LNCaP clone FGC (cell line): ENCODE data around the gene ZDHHC6.
A peak's percentile ranks its signal among the peaks of the same experiment; 100 is the strongest.
"Not testable (repeated sequence)": the region's sequence is repeated elsewhere in the genome, so short reads cannot be mapped to it uniquely, and the experiment has no call there.

Experiments
- DNase-seq: peaks from one replicate; pipeline ENCODE4 v3.0.0-alpha.2; 2011; ENCODE audit warnings: low read depth
- H3K4me3 ChIP-seq: 2 replicates; pipeline ENCODE4 v1.5.1; 2011; ENCODE audit warnings: mild to moderate bottlenecking, low read depth, low read length, control low read depth
- TF ChIP-seq, protein P1 (sequence below): IDR thresholded peaks from 2 replicates; pipeline ENCODE4 v1.5.1; 2012; ENCODE audit warnings: mild to moderate bottlenecking; ENCODE audit not compliant: control insufficient read depth, insufficient read depth; ENCODE audit errors: extremely low read depth

Gene ZDHHC6

DNA sequence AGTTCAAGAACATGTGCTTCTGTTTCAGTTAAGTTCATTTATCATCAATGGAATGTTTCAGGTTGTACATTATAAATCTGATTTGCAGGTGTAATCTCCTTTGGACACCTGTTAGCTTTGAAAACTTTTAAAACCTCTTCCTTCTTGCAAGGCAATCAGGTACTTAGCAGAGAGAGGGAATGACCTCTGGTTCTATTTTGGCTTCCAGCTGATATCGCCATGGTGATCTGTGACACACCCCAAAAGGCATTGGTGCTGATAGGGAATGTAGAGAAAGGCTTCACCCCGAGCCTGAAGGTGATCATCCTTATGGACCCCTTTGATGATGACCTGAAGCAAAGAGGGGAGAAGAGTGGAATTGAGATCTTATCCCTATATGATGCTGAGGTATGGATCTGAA, 37.4 kb downstream of the ZDHHC6 start:
- no peak overlapping the region for H3K4me3 ChIP-seq
- DNase-seq, result no peak
- TF ChIP-seq, protein P1, sequence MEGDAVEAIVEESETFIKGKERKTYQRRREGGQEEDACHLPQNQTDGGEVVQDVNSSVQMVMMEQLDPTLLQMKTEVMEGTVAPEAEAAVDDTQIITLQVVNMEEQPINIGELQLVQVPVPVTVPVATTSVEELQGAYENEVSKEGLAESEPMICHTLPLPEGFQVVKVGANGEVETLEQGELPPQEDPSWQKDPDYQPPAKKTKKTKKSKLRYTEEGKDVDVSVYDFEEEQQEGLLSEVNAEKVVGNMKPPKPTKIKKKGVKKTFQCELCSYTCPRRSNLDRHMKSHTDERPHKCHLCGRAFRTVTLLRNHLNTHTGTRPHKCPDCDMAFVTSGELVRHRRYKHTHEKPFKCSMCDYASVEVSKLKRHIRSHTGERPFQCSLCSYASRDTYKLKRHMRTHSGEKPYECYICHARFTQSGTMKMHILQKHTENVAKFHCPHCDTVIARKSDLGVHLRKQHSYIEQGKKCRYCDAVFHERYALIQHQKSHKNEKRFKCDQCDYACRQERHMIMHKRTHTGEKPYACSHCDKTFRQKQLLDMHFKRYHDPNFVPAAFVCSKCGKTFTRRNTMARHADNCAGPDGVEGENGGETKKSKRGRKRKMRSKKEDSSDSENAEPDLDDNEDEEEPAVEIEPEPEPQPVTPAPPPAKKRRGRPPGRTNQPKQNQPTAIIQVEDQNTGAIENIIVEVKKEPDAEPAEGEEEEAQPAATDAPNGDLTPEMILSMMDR, result no peak

DNA sequence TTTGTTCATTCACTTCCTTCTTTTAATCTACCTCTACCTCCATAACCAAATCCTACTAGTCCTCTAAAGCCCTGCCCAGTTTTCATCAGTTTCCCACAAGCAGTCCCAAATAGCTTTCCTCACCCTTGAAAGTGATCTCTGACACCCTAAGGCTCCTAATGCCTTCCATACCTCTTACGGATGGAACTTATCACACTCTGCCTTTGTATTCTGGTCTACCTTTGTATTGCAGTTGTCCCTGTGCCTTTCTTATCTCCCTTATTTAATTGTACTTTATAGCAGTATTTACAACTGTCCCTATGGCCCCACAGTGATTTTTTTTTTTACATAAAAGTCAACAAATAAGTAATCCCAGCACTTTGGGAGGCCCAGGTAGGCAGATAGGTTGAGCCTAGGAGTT, 39.0 kb downstream of the ZDHHC6 start:
- TF ChIP-seq, protein P1, result no peak
- H3K4me3 ChIP-seq, result no peak overlapping the region
- no peak for DNase-seq

DNA sequence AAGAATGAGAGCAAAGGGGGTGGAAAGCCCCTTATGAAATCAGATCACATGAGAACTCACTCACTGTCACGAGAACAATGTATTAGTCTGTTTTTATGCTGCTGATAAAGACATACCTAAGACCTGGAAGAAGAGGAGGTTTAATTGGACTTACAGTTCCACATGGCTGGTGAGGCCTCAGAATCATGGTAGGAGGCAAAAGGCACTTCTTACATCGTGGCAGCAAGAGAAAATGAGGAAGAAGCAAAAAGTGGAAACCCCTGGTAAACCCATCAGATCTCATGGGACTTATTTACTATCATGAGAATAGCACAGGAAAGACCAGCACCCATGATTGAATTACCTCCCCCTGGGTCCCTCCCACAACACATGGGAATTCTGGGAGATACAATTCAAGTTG, 39.9 kb downstream of the ZDHHC6 start:
- not testable (repeated sequence) for H3K4me3 ChIP-seq, DNase-seq

DNA sequence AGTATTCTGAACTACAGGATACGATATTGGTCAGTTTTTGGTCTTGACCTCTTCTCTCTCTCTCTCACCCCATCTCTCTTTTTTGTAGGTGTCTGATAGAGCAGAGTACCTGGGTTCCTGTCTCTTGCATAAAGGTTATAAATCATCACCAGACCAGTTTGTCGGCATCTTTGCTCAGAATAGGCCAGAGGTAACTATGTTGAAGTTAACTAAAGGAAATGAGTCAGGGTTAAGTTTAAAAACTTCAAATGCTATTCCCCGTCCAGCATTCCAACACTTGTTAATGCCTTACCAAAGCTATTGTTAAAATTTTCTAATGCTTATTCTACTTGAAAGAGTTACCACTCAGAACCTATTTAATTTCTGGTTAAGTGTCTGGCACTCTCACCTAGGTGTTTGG, 42.1 kb downstream of the ZDHHC6 start:
- H3K4me3 ChIP-seq, result no peak overlapping the region
- TF ChIP-seq, protein P1, result no peak

DNA sequence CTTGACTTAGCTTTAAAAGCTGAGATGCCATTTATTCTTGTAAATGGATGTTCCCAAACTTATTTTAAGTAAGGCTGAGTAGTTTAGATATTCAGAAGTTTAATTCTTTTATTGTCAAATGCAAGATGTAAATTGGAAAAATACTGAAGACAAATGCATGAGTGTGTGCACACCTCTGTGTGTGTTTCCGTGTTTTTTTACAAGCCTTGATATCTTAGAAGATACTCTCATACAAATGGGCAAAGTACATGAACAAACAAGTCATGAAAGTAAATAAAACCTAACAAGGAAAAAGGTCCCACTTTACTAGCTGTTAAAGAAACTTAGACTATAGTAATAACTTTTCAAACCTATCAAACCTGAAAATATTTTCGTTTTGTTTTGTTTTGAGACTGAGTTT, 43.8 kb downstream of the ZDHHC6 start:
- TF ChIP-seq, protein P1, result no peak
- DNase-seq, result peak; percentile 53
- H3K4me3 ChIP-seq, result no peak overlapping the region

More for the DNA sequence above, 42.1 kb downstream of the ZDHHC6 start:
- no peak for DNase-seq

- H3K4me3 ChIP-seq, result no peak overlapping the region
- no peak for DNase-seq
- TF ChIP-seq, protein P1, result no peak
Observed at GRCh38 chr10:112397592-112397991, 49.1 kb downstream of the ZDHHC6 start.

DNA sequence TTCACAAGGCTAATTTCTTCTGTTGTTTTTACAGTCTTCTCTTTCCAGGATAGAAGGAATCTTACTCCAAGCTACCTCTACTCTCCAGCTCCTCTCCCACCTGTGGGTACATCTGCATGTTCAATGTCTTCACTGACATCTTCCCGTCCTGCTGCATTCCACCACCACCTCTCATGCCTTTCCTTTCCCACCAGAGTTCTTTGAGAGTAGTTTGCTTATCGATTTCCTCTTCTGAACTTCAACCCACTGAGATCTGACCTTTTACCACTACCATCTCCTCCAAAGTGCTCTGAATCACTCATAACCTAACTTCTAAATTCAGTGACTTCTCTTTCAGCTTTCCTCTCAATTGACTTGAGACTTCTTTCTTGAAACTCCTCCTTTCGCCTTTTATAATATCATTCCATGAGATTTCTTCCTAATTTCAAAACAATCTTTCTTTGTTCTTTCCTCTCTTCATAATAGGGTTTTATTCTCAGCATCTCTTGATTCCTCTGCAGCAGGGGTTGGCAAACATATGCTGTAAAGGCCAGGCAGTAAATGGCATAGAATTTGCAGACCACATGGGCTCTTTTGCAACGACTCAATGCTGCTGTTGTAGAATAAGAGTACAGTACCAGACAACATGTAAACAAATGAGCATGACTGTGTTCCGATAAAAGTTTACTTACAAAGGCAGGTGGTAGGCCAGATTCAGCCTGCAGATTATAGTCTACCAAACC, 50.7 kb downstream of the ZDHHC6 start:
- no peak overlapping the region for H3K4me3 ChIP-seq
- TF ChIP-seq, protein P1, result no peak
- peak; percentile 34 for DNase-seq
